Caco-2 (cell line): ENCODE results near the gene HCN1. TPM values are rescaled to one million over a fixed set of nuclear protein-coding genes. Genes with fewer than 3 reads are reported as not detected.

ENCODE experiments used
- BruUV-seq: library from RNA; stranded (reverse); fragments of 400-500 nt; replicated peaks from 2 replicates; lab custom pipeline; 2021; lab: Mats Ljungman, UMichigan
- CTCF ChIA-PET: fragments of 300-600 bp; sonication (Branson Sonifier 250); formaldehyde crosslinking; loops from one replicate; lab custom pipeline; 2022; ENCODE audit warnings: antibody characterized with exemption; lab: Charles Lee
- POLR2A ChIA-PET: fragments of 300-600 bp; sonication (Branson Sonifier 250); formaldehyde crosslinking; loops from one replicate; lab custom pipeline; 2022; ENCODE audit warnings: antibody characterized with exemption; lab: Charles Lee
- DNase-seq, 2 experiments: peaks; one replicate each; pipeline versions ENCODE4 v3.0.0 to v3.0.0-alpha.2; 2020 to 2022
- H3K27me3 ChIP-seq: replicated peaks from 2 replicates; pipeline ENCODE4 v1.6.0; 2011; ENCODE audit warnings: low read length; ENCODE audit not compliant: control insufficient read depth, insufficient read depth
- H3K36me3 ChIP-seq: 2 replicates; pipeline ENCODE4 v1.5.1; 2011; ENCODE audit warnings: low read length; ENCODE audit not compliant: control insufficient read depth, insufficient read depth
- H3K4me1 ChIP-seq: fragments of 250-450 bp; sonication (Bioruptor Pico); 2 replicates; pipeline ENCODE4 v1.5.1; 2020; ENCODE audit warnings: mild to moderate bottlenecking
- H3K4me3 ChIP-seq: 2 replicates; pipeline ENCODE4 v1.5.1; 2011; ENCODE audit warnings: low read depth, mild to moderate bottlenecking, control low read depth, low read length
- H3K9me3 ChIP-seq: fragments of 250-450 bp; sonication (Bioruptor Pico); 2 replicates; pipeline ENCODE4 v1.5.1; 2020; ENCODE audit warnings: mild to moderate bottlenecking, moderate library complexity
- H3K27ac Mint-ChIP-seq: one replicate; pipeline ENCODE4 v1.8.0; 2022; ENCODE audit warnings: mixed read lengths; ENCODE audit not compliant: unreplicated experiment
- H3K27me3 Mint-ChIP-seq: one replicate; pipeline ENCODE4 v1.8.0; 2022; ENCODE audit warnings: mixed read lengths; ENCODE audit not compliant: insufficient read depth, unreplicated experiment
- H3K36me3 Mint-ChIP-seq: one replicate; pipeline ENCODE4 v1.8.0; 2022; ENCODE audit warnings: mild to moderate bottlenecking, mixed read lengths; ENCODE audit not compliant: insufficient read depth, unreplicated experiment
- H3K4me1 Mint-ChIP-seq: one replicate; pipeline ENCODE4 v1.8.0; 2022; ENCODE audit warnings: low read depth, mixed read lengths; ENCODE audit not compliant: unreplicated experiment
- H3K4me3 Mint-ChIP-seq: one replicate; pipeline ENCODE4 v1.8.0; 2022; ENCODE audit warnings: mild to moderate bottlenecking, moderate library complexity, mixed read lengths; ENCODE audit not compliant: unreplicated experiment
- H3K9me3 Mint-ChIP-seq: one replicate; pipeline ENCODE4 v1.8.0; 2022; ENCODE audit warnings: mixed read lengths; ENCODE audit not compliant: unreplicated experiment
- CTCF ChIP-seq, 2 experiments: fragments of 200-600 bp in 1 of 2; IDR thresholded peaks; 1 replicate in 1 of 2; 2 replicates in 1 of 2; pipeline versions ENCODE4 v1.5.1 to v1.8.0; 2011 to 2022; ENCODE audit warnings: antibody characterized with exemption in 1 of 2, control low read depth in 1 of 2, inconsistent platforms in 1 of 2, low read depth in 1 of 2, low read length in 1 of 2, mild to moderate bottlenecking in 1 of 2, moderate library complexity in 1 of 2; ENCODE audit not compliant: insufficient read depth in 1 of 2, severe bottlenecking in 1 of 2, unreplicated experiment in 1 of 2
- intact Hi-C: fragments of 100-400 bp; cut with micrococcal nuclease; formaldehyde crosslinking; loops from one replicate; pipeline ENCODE4 v1.10.0; 2022; ENCODE audit not compliant: unreplicated experiment
- total RNA-seq: library from RNA; stranded (reverse); gene quantifications from 2 replicates; pipeline ENCODE4 v1.2.3, GENCODE V29; 2022

The HCN1 gene
- total RNA-seq, 1 experiment from 2014 or later: not detected

- no peak for DNase-seq
- ChIA-PET CTCF (no interaction called here), POLR2A (no interaction called here)
- no peak for TF ChIP-seq CTCF (IDR thresholded peaks at IDR 0.05; ENCODE audit: insufficient read depth in 1 of 2, low read depth in 1 of 2, low read length in 1 of 2, severe bottlenecking in 1 of 2, unreplicated experiment in 1 of 2)
- H3K9me3 Mint-ChIP-seq: no peaks in the 10 kb centered on the region
- H3K4me3 Mint-ChIP-seq: no peak overlapping the region
- BruUV-seq: no TSS peak
- H3K4me1 Mint-ChIP-seq: no peaks in the 10 kb centered on the region
- H3K27me3 Mint-ChIP-seq: no peaks in the 10 kb centered on the region
- Histone ChIP-seq H3K9me3 (no peaks in the 10 kb centered on the region), H3K4me1 (no peaks in the 10 kb centered on the region), H3K27me3 (no peaks in the 10 kb centered on the region), H3K36me3 (no peaks in the 10 kb centered on the region), H3K4me3 (no peak overlapping the region)
- H3K27ac Mint-ChIP-seq: no peak overlapping the region
- intact Hi-C loops: no loop called here
- no peaks in the 10 kb centered on the region for H3K36me3 Mint-ChIP-seq
These were observed 53.8 kb downstream of the HCN1 start for GRCh38 chr5:45642370-45642769.

GRCh38 chr5:45639040-45639439 is 57.1 kb downstream of the HCN1 start:
- peak in 1 of 2 experiments; percentile 1 for DNase-seq
- TF ChIP-seq CTCF (IDR thresholded peaks at IDR 0.05; ENCODE audit: insufficient read depth in 1 of 2, low read depth in 1 of 2, low read length in 1 of 2, severe bottlenecking in 1 of 2, unreplicated experiment in 1 of 2): peak; percentile 28 to 37
- intact Hi-C loops: loop anchor here (2.0 kb wide), 1 partner anchor 686 kb away; no protein-coding TSS in a partner anchor
- ChIA-PET CTCF (no interaction called here), POLR2A (no interaction called here)
- Mint-ChIP-seq H3K4me1 (no peaks in the 10 kb centered on the region), H3K9me3 (no peaks in the 10 kb centered on the region), H3K27ac (no peak overlapping the region), H3K36me3 (no peaks in the 10 kb centered on the region), H3K4me3 (no peak overlapping the region), H3K27me3 (no peaks in the 10 kb centered on the region)
- BruUV-seq: no TSS peak
- no peaks in the 10 kb centered on the region for H3K4me1 ChIP-seq
- H3K9me3 ChIP-seq: no peaks in the 10 kb centered on the region
- no peak overlapping the region for H3K4me3 ChIP-seq
- no peaks in the 10 kb centered on the region for H3K27me3 ChIP-seq
- no peaks in the 10 kb centered on the region for H3K36me3 ChIP-seq

GRCh38 chr5:45627076-45627656 is 69.0 kb downstream of the HCN1 start:
- Mint-ChIP-seq H3K36me3 (no peaks in the 10 kb centered on the region), H3K9me3 (no peaks in the 10 kb centered on the region), H3K27ac (no peak overlapping the region), H3K4me1 (no peaks in the 10 kb centered on the region), H3K27me3 (no peaks in the 10 kb centered on the region), H3K4me3 (no peak overlapping the region)
- intact Hi-C loops: no loop called here
- ChIA-PET POLR2A (no interaction called here), CTCF (no interaction called here)
- BruUV-seq: no TSS peak
- Histone ChIP-seq H3K4me3 (no peak overlapping the region), H3K4me1 (no peaks in the 10 kb centered on the region), H3K36me3 (no peaks in the 10 kb centered on the region), H3K27me3 (no peaks in the 10 kb centered on the region), H3K9me3 (no peaks in the 10 kb centered on the region)
- DNase-seq: no peak
- no peak for TF ChIP-seq CTCF (IDR thresholded peaks at IDR 0.05; ENCODE audit: insufficient read depth in 1 of 2, low read depth in 1 of 2, low read length in 1 of 2, severe bottlenecking in 1 of 2, unreplicated experiment in 1 of 2)
